Astrocyte (in vitro differentiated cells and primary cell): ENCODE data around the gene CERS6.

ENCODE experiments used
- EZH2 ChIP-seq: IDR thresholded peaks from 2 replicates; pipeline ENCODE4 v1.6.1; 2012; ENCODE audit warnings: mild to moderate bottlenecking, low read length, inconsistent platforms; ENCODE audit not compliant: insufficient read depth
- TF ChIP-seq, protein P1 (sequence below): IDR thresholded peaks from 2 replicates; pipeline ENCODE4 v1.5.1; 2011; ENCODE audit warnings: low read depth, mild to moderate bottlenecking, inconsistent platforms, low read length, moderate library complexity; ENCODE audit not compliant: insufficient read depth

DNA sequence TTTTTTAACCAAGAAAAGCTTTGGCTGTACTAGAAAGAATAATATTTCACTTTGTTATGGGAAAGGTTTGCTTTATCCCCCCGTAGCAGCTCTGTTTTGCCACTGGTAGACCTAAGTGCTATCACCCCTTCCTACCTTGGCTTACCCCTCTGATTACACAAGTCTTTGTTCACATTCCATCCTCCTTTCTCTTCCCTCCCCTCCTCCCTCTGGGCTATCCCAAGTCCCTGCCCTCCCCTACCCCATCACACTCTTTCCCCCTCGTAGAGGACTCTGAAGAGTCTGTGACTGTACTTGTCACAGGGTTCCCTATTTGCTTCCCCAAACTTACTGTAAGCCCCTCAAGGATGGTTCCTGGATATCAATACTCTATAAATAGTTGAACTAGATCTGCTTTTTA lies 193.5 kb downstream of the CERS6 start:
- TF ChIP-seq, protein P1, sequence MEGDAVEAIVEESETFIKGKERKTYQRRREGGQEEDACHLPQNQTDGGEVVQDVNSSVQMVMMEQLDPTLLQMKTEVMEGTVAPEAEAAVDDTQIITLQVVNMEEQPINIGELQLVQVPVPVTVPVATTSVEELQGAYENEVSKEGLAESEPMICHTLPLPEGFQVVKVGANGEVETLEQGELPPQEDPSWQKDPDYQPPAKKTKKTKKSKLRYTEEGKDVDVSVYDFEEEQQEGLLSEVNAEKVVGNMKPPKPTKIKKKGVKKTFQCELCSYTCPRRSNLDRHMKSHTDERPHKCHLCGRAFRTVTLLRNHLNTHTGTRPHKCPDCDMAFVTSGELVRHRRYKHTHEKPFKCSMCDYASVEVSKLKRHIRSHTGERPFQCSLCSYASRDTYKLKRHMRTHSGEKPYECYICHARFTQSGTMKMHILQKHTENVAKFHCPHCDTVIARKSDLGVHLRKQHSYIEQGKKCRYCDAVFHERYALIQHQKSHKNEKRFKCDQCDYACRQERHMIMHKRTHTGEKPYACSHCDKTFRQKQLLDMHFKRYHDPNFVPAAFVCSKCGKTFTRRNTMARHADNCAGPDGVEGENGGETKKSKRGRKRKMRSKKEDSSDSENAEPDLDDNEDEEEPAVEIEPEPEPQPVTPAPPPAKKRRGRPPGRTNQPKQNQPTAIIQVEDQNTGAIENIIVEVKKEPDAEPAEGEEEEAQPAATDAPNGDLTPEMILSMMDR = no peak
- TF ChIP-seq EZH2 = no peak
